ENCODE results near the gene C10orf90. TPM values are rescaled to one million over a fixed set of nuclear protein-coding genes. Genes with fewer than 3 reads are reported as not detected.

The C10orf90 gene
- total RNA-seq, 2 donors from 2014 or later = 0.33 TPM; not detected in 1

- Histone ChIP-seq H3K27ac (ENCODE audit: low read depth, low read length) (no peak overlapping the region), H3K4me3 (ENCODE audit: low read length) (no peak overlapping the region), H3K36me3 (ENCODE audit: control insufficient read depth, insufficient read depth, low read length) (no peaks in the 10 kb centered on the region), H3K27me3 (ENCODE audit: control insufficient read depth, insufficient read depth, low read length, poor library complexity, severe bottlenecking) (no peaks in the 10 kb centered on the region), H3K9ac (ENCODE audit: extremely low read depth, low read length, poor library complexity, severe bottlenecking) (no peak overlapping the region), H3K9me3 (ENCODE audit: control insufficient read depth, low read length) (no peaks in the 10 kb centered on the region), H3K4me1 (ENCODE audit: control insufficient read depth, insufficient read depth, low read length) (no peaks in the 10 kb centered on the region)
- H3K27me3 Mint-ChIP-seq (ENCODE audit: insufficient read depth) = no peaks in the 10 kb centered on the region
- WGBS, 2 experiments (ENCODE audit: insufficient coverage in 1 of 2, insufficient read length in 1 of 2) = 90 to 95% methylated on average over 2 to 4 of the region's 4 CpGs
- peaks cover 24% of the 10 kb centered on the region for H3K4me1 Mint-ChIP-seq
- H3K36me3 Mint-ChIP-seq (ENCODE audit: low read depth) = no peaks in the 10 kb centered on the region
- H3K27ac Mint-ChIP-seq = no peak overlapping the region
- no peak for DNase-seq
- TF ChIP-seq CTCF (conservative IDR thresholded peaks at IDR 0.05) = no peak
- peaks cover 4% of the 10 kb centered on the region for H3K9me3 Mint-ChIP-seq
- no peak overlapping the region for H3K4me3 Mint-ChIP-seq
These were observed 82.5 kb downstream of the C10orf90 start for GRCh38 chr10:126588024-126588423.

- no peak for DNase-seq
- no peak overlapping the region for H3K9ac ChIP-seq (ENCODE audit: extremely low read depth, low read length, poor library complexity, severe bottlenecking)
- Mint-ChIP-seq H3K4me3 (no peak overlapping the region), H3K27ac (no peak overlapping the region), H3K36me3 (ENCODE audit: low read depth) (no peaks in the 10 kb centered on the region), H3K4me1 (peaks cover 24% of the 10 kb centered on the region), H3K9me3 (no peaks in the 10 kb centered on the region), H3K27me3 (ENCODE audit: insufficient read depth) (no peaks in the 10 kb centered on the region)
- no peak overlapping the region for H3K4me3 ChIP-seq (ENCODE audit: low read length)
- no peak for TF ChIP-seq CTCF (conservative IDR thresholded peaks at IDR 0.05)
- H3K27me3 ChIP-seq (ENCODE audit: control insufficient read depth, insufficient read depth, low read length, poor library complexity, severe bottlenecking) = no peaks in the 10 kb centered on the region
- no peak overlapping the region for H3K27ac ChIP-seq (ENCODE audit: low read depth, low read length)
- H3K9me3 ChIP-seq (ENCODE audit: control insufficient read depth, low read length) = no peaks in the 10 kb centered on the region
- no peaks in the 10 kb centered on the region for H3K4me1 ChIP-seq (ENCODE audit: control insufficient read depth, insufficient read depth, low read length)
- 93 to 95% methylated on average over 3 to 5 of the region's 5 CpGs for WGBS, 2 experiments (ENCODE audit: insufficient coverage in 1 of 2, insufficient read length in 1 of 2)
- no peaks in the 10 kb centered on the region for H3K36me3 ChIP-seq (ENCODE audit: control insufficient read depth, insufficient read depth, low read length)
These were observed 83.6 kb downstream of the C10orf90 start for GRCh38 chr10:126586878-126587277.

GRCh38 chr10:126586128-126586527, 84.4 kb downstream of the C10orf90 start:
- no peak overlapping the region for H3K4me3 ChIP-seq (ENCODE audit: low read length)
- Mint-ChIP-seq H3K27ac (no peak overlapping the region), H3K4me1 (peaks cover 20% of the 10 kb centered on the region), H3K36me3 (ENCODE audit: low read depth) (no peaks in the 10 kb centered on the region), H3K9me3 (no peaks in the 10 kb centered on the region), H3K27me3 (ENCODE audit: insufficient read depth) (no peaks in the 10 kb centered on the region), H3K4me3 (no peak overlapping the region)
- H3K27me3 ChIP-seq (ENCODE audit: control insufficient read depth, insufficient read depth, low read length, poor library complexity, severe bottlenecking) = no peaks in the 10 kb centered on the region
- H3K36me3 ChIP-seq (ENCODE audit: control insufficient read depth, insufficient read depth, low read length) = no peaks in the 10 kb centered on the region
- TF ChIP-seq CTCF (conservative IDR thresholded peaks at IDR 0.05) = no peak
- DNase-seq = no peak
- no peaks in the 10 kb centered on the region for H3K9me3 ChIP-seq (ENCODE audit: control insufficient read depth, low read length)
- no peak overlapping the region for H3K9ac ChIP-seq (ENCODE audit: extremely low read depth, low read length, poor library complexity, severe bottlenecking)
- WGBS, 2 experiments (ENCODE audit: insufficient coverage in 1 of 2, insufficient read length in 1 of 2) = 86 to 92% methylated on average over 14 of the region's 14 CpGs
- H3K27ac ChIP-seq (ENCODE audit: low read depth, low read length) = no peak overlapping the region
- no peaks in the 10 kb centered on the region for H3K4me1 ChIP-seq (ENCODE audit: control insufficient read depth, insufficient read depth, low read length)

Measured in endodermal cell (in vitro differentiated cells).